Mesenchymal stem cell (in vitro differentiated cells and primary cell): ENCODE data around the gene AP1B1.
A peak's percentile ranks its signal among the peaks of the same experiment; 100 is the strongest.
"Not testable (repeated sequence)": the region's sequence is repeated elsewhere in the genome, so short reads cannot be mapped to it uniquely, and the experiment has no call there.

ENCODE experiments used
- DNase-seq: peaks from one replicate; pipeline ENCODE4 v3.0.0-alpha.2; 2013
- H2AFZ ChIP-seq: one replicate; pipeline ENCODE4 v1.6.1; 2013; ENCODE audit warnings: low read depth, mild to moderate bottlenecking, control low read depth, inconsistent platforms, low read length, moderate library complexity
- H2AK5ac ChIP-seq: 2 replicates; pipeline ENCODE4 v1.6.1; 2013; ENCODE audit warnings: low read length, moderate library complexity, mild to moderate bottlenecking, inconsistent platforms; ENCODE audit not compliant: severe bottlenecking
- H2BK120ac ChIP-seq: one replicate; pipeline ENCODE4 v1.6.1; 2013; ENCODE audit warnings: low read depth, mild to moderate bottlenecking, inconsistent platforms, low read length, moderate library complexity
- H2BK12ac ChIP-seq, 2 experiments: one replicate each; pipeline ENCODE4 v1.6.1; 2013; ENCODE audit warnings: inconsistent platforms in 2 of 2, low read length in 2 of 2, mild to moderate bottlenecking in 2 of 2, moderate library complexity in 2 of 2, control low read depth in 1 of 2
- H2BK15ac ChIP-seq: one replicate; pipeline ENCODE4 v1.6.1; 2013; ENCODE audit warnings: mild to moderate bottlenecking, low read depth, inconsistent platforms; ENCODE audit not compliant: poor library complexity, severe bottlenecking
- H2BK5ac ChIP-seq: 2 replicates; pipeline ENCODE4 v1.6.1; 2013; ENCODE audit warnings: low read depth, mild to moderate bottlenecking, low read length, control low read depth, inconsistent platforms; ENCODE audit not compliant: poor library complexity, severe bottlenecking
- H3K14ac ChIP-seq, 2 experiments: one replicate each; pipeline ENCODE4 v1.6.1; 2013; ENCODE audit warnings: inconsistent platforms in 2 of 2, low read length in 2 of 2, control low read depth in 1 of 2, mild to moderate bottlenecking in 1 of 2, moderate library complexity in 1 of 2
- H3K18ac ChIP-seq, 2 experiments: one replicate each; pipeline ENCODE4 v1.6.1; 2013; ENCODE audit warnings: inconsistent platforms in 2 of 2, low read length in 2 of 2, control low read depth in 1 of 2, low read depth in 1 of 2, mild to moderate bottlenecking in 1 of 2
- H3K23ac ChIP-seq, 2 experiments: one replicate each; pipeline ENCODE4 v1.6.1; 2013; ENCODE audit warnings: inconsistent platforms in 2 of 2, low read length in 2 of 2, mild to moderate bottlenecking in 2 of 2, moderate library complexity in 2 of 2, control low read depth in 1 of 2
- H3K27ac ChIP-seq: 2 replicates; pipeline ENCODE4 v1.5.1; 2013; ENCODE audit warnings: mild to moderate bottlenecking, moderate library complexity, low read length, control low read depth, inconsistent platforms; ENCODE audit not compliant: poor library complexity, severe bottlenecking
- H3K27me3 ChIP-seq, 2 experiments: 2 replicates each; pipeline versions ENCODE4 v1.6.1 to v1.7.0; 2013; ENCODE audit warnings: low read length in 2 of 2, mild to moderate bottlenecking in 2 of 2, moderate library complexity in 2 of 2, control low read depth in 1 of 2, inconsistent platforms in 1 of 2; ENCODE audit not compliant: control insufficient read depth in 1 of 2, insufficient read depth in 1 of 2
- H3K36me3 ChIP-seq, 2 experiments: 2 replicates each; pipeline versions ENCODE4 v1.6.1 to v1.7.0; 2013; ENCODE audit warnings: low read length in 2 of 2, control low read depth in 1 of 2, inconsistent platforms in 1 of 2, low read depth in 1 of 2, mild to moderate bottlenecking in 1 of 2; ENCODE audit not compliant: insufficient read depth in 2 of 2, control insufficient read depth in 1 of 2
- H3K4ac ChIP-seq, 2 experiments: one replicate each; pipeline ENCODE4 v1.6.1; 2013; ENCODE audit warnings: inconsistent platforms in 2 of 2, low read length in 2 of 2, mild to moderate bottlenecking in 2 of 2, moderate library complexity in 2 of 2, control low read depth in 1 of 2, low read depth in 1 of 2
- H3K4me1 ChIP-seq: 2 replicates; pipeline ENCODE4 v1.6.1; 2013; ENCODE audit warnings: low read depth, low read length, control low read depth; ENCODE audit not compliant: control insufficient read depth, insufficient read depth
- H3K4me2 ChIP-seq: 2 replicates; pipeline ENCODE4 v1.6.1; 2013; ENCODE audit warnings: low read length, mild to moderate bottlenecking, inconsistent platforms; ENCODE audit not compliant: poor library complexity, severe bottlenecking
- H3K4me3 ChIP-seq, 2 experiments: 2 replicates each; pipeline versions ENCODE4 v1.5.1 to v1.7.0; 2013; ENCODE audit warnings: low read length in 2 of 2, mild to moderate bottlenecking in 2 of 2, control low read depth in 1 of 2, low read depth in 1 of 2; ENCODE audit not compliant: insufficient read depth in 1 of 2
- H3K79me1 ChIP-seq: replicated peaks from 2 replicates; pipeline ENCODE4 v1.6.1; 2013; ENCODE audit warnings: mild to moderate bottlenecking, control low read depth, low read length, inconsistent platforms; ENCODE audit not compliant: poor library complexity, severe bottlenecking
- H3K9ac ChIP-seq: 2 replicates; pipeline ENCODE4 v1.7.0; 2013; ENCODE audit warnings: mild to moderate bottlenecking, low read length, moderate library complexity
- H3K9me3 ChIP-seq: 2 replicates; pipeline ENCODE4 v1.7.0; 2013; ENCODE audit warnings: mild to moderate bottlenecking, low read length; ENCODE audit not compliant: control insufficient read depth
- H4K8ac ChIP-seq: one replicate; pipeline ENCODE4 v1.6.1; 2013; ENCODE audit warnings: inconsistent platforms, mild to moderate bottlenecking, low read length, moderate library complexity
- H4K91ac ChIP-seq: one replicate; pipeline ENCODE4 v1.6.1; 2013; ENCODE audit warnings: mild to moderate bottlenecking, low read length, inconsistent platforms
- WGBS: methylation state at CpG from one replicate; pipeline ENCODE4 v1.1.7; 2013; ENCODE audit warnings: mixed read lengths; 5-methylcytosine and 5-hydroxymethylcytosine counted together

AP1B1 gene

DNA sequence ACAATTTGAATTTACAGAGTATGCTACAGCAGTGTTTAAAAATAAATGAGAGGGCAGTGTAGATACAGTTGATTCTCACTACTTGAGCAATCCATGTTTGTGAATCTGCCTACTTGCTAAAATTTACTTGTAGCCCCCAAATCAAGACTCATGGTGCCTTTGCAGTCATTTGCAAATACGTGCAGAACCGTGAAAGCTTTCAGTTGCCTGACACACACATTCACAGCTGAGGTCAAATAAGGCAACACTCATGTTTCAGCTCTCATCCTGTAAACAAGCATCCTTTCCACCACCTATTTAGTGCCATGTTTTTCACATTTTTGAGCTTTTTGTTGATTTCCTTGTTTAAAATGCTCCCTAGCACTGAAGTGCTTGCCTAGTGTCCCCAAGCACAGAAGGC, 40.3 kb downstream of the AP1B1 start:
- Histone ChIP-seq H3K27ac (no peak overlapping the region), H2AK5ac (no peak overlapping the region), H3K9me3 (no peaks in the 10 kb centered on the region), H3K79me1 (peaks cover 9% of the 10 kb centered on the region), H3K9ac (no peak overlapping the region), H3K14ac (no peak overlapping the region), H2AFZ (no peak overlapping the region), H4K8ac (no peak overlapping the region), H3K23ac (peak overlapping the region in 1 of 2 experiments; percentile 21), H3K4me3 (no peak overlapping the region), H2BK12ac (no peak overlapping the region), H3K18ac (no peak overlapping the region), H4K91ac (no peak overlapping the region), H2BK5ac (no peak overlapping the region), H3K27me3 (no peaks in the 10 kb centered on the region), H2BK120ac (no peak overlapping the region), H3K4me1 (peaks cover 17% of the 10 kb centered on the region), H2BK15ac (no peak overlapping the region), H3K4ac (no peak overlapping the region), H3K4me2 (no peak overlapping the region), H3K36me3 (peaks cover 57 to 81% of the 10 kb centered on the region in 2 experiments)
- no peak for DNase-seq
- WGBS = 93% methylated on average over 2 of the region's 2 CpGs

DNA sequence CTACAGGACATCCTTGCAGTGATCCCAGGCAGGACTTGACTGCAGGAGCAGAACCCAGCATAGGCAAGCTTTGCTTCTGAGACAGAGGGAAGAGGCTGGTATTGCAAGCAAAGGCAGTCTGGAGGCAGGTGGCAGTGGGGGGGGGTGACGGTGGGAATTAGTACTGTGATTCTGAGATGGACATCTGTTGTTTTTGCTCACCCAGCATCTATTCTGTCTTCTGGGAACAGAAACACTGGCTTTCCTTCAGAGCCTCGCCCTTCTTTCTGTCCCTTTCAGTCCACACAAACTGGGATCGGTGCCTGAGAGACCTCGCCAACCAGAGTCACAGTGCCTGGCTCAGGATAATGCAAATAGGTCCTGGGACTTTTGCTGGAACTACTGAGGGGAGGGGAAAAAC, 41.7 kb downstream of the AP1B1 start:
- Histone ChIP-seq H3K18ac (no peak overlapping the region), H4K91ac (no peak overlapping the region), H3K27ac (no peak overlapping the region), H2BK5ac (no peak overlapping the region), H3K4me1 (peaks cover 20% of the 10 kb centered on the region), H3K79me1 (peaks cover 15% of the 10 kb centered on the region), H3K9me3 (no peaks in the 10 kb centered on the region), H2BK15ac (no peak overlapping the region), H2AFZ (no peak overlapping the region), H3K23ac (no peak overlapping the region), H3K4me2 (no peak overlapping the region), H4K8ac (no peak overlapping the region), H3K27me3 (no peaks in the 10 kb centered on the region), H2AK5ac (no peak overlapping the region), H3K4me3 (no peak overlapping the region), H3K14ac (no peak overlapping the region), H2BK120ac (no peak overlapping the region), H3K9ac (no peak overlapping the region), H2BK12ac (no peak overlapping the region), H3K36me3 (peaks cover 58 to 82% of the 10 kb centered on the region in 2 experiments), H3K4ac (no peak overlapping the region)
- WGBS = 88% methylated on average over 1 of the region's 4 CpGs
- DNase-seq = no peak

DNA sequence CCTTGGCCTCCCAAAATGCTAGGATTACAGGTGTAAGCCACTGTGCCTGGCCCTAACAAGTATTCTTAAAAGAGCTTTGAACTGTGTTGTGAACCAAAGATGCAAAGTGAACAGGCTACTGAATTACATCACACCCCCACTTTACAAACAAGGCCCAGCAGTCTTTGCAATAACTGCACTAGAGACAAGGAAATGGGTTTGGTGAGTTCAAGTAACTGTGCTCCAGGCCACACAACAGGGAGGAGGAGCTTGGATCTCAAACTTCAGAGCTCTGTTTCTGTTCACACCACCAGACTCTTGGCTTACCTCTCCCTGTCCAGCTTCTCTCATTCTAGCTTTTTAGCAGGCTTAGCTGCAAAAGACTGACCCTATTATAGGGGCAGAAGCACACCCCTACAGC, 42.4 kb downstream of the AP1B1 start:
- Histone ChIP-seq H3K23ac (no peak overlapping the region), H3K4me1 (peaks cover 20% of the 10 kb centered on the region), H3K27me3 (no peaks in the 10 kb centered on the region), H3K27ac (no peak overlapping the region), H4K91ac (no peak overlapping the region), H2AFZ (no peak overlapping the region), H2BK5ac (no peak overlapping the region), H3K9me3 (no peaks in the 10 kb centered on the region), H4K8ac (no peak overlapping the region), H3K9ac (no peak overlapping the region), H2BK120ac (no peak overlapping the region), H2BK15ac (no peak overlapping the region), H2AK5ac (no peak overlapping the region), H3K18ac (no peak overlapping the region), H3K4ac (no peak overlapping the region), H3K14ac (no peak overlapping the region), H3K79me1 (peaks cover 16% of the 10 kb centered on the region), H3K4me3 (no peak overlapping the region), H2BK12ac (no peak overlapping the region), H3K4me2 (no peak overlapping the region), H3K36me3 (peaks cover 58 to 82% of the 10 kb centered on the region in 2 experiments)
- DNase-seq = no peak

DNA sequence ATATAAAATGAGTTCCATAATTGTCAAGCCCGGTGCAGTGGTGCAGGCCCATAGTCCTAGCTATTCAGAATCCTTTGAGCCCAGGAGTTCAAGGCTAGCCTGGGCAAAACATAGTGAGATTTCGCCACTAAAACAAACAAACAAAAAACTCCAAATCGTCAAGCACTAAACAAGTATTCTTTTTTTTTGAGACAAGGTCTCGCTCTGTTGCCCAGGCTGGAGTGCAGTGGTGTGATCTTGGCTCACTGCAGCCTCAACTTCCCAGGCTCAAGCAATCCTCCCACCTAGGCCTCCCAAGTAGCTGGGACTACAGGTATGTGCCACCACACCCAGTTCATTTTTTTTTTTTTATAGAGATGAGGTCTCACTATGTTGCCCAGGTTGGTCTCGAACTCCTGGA, 43.5 kb downstream of the AP1B1 start:
- not testable (repeated sequence) for H4K8ac ChIP-seq, H2AFZ ChIP-seq, H4K91ac ChIP-seq, H2BK120ac ChIP-seq, H3K4me2 ChIP-seq, H2BK15ac ChIP-seq, DNase-seq, H3K14ac ChIP-seq, H2BK12ac ChIP-seq, H3K9me3 ChIP-seq, H3K18ac ChIP-seq, H3K4me3 ChIP-seq, H2BK5ac ChIP-seq, H3K4ac ChIP-seq, H3K27me3 ChIP-seq, H3K23ac ChIP-seq, H3K9ac ChIP-seq
- H3K79me1 ChIP-seq = peaks cover 23% of the 10 kb centered on the region
- peaks cover 58 to 82% of the 10 kb centered on the region in 2 experiments for H3K36me3 ChIP-seq
- H2AK5ac ChIP-seq = peak overlapping the region; percentile 28
- H3K4me1 ChIP-seq = peaks cover 20% of the 10 kb centered on the region
- WGBS = 92% methylated on average over 5 of the region's 5 CpGs
- peak overlapping the region; percentile 77 for H3K27ac ChIP-seq
